CD4-positive, alpha-beta T cell (primary cell): ENCODE measurements around the gene HAPSTR1. TPM values are rescaled to one million over a fixed set of nuclear protein-coding genes. Genes with fewer than 3 reads are reported as not detected.

Experiments used
- ATAC-seq: fragments of 200-7000 bp; cut with Tn5 transposase; one replicate; pipeline ENCODE4 v1.10.0; 2022; ENCODE audit warnings: mild to moderate bottlenecking; ENCODE audit not compliant: poor library complexity
- CTCF ChIA-PET: fragments of 350-600 bp; sonication (Branson Sonifier 250); formaldehyde crosslinking; loops from one replicate; lab custom pipeline; 2021; ENCODE audit warnings: antibody characterized with exemption, inconsistent platforms; lab: Charles Lee
- POLR2A ChIA-PET: fragments of 350-600 bp; sonication (Branson Sonifier 250); formaldehyde crosslinking; loops from one replicate; lab custom pipeline; 2021; ENCODE audit warnings: antibody characterized with exemption, inconsistent platforms; lab: Charles Lee
- DNase-seq, 14 experiments: peaks; one replicate each; pipeline ENCODE4 v3.0.0-alpha.2; 2013 to 2020; ENCODE audit warnings: mixed read lengths in 2 of 14
- H3K27ac ChIP-seq, 2 donors: one replicate each; pipeline versions ENCODE4 v1.5.1 to v1.7.0; 2013; ENCODE audit warnings: low read length in 2 of 2, low read depth in 1 of 2, mild to moderate bottlenecking in 1 of 2
- H3K27me3 ChIP-seq, 2 experiments: 1 replicate in 1 of 2; 2 replicates in 1 of 2; pipeline versions ENCODE4 v1.6.1 to v1.7.0; 2013; ENCODE audit warnings: low read length in 2 of 2, control low read depth in 1 of 2, mild to moderate bottlenecking in 1 of 2, moderate library complexity in 1 of 2; ENCODE audit not compliant: insufficient read depth in 2 of 2, control insufficient read depth in 1 of 2
- H3K36me3 ChIP-seq: one replicate; pipeline ENCODE4 v1.6.1; 2013; ENCODE audit warnings: low read length, control low read depth; ENCODE audit not compliant: insufficient read depth
- H3K4me1 ChIP-seq: one replicate; pipeline ENCODE4 v1.6.1; 2013; ENCODE audit warnings: low read length, control low read depth; ENCODE audit not compliant: insufficient read depth
- H3K4me3 ChIP-seq: one replicate; pipeline ENCODE4 v1.5.1; 2013; ENCODE audit warnings: mild to moderate bottlenecking, low read length, moderate library complexity
- H3K9me3 ChIP-seq, 2 experiments: 1 replicate in 1 of 2; 2 replicates in 1 of 2; pipeline versions ENCODE4 v1.6.1 to v1.7.0; 2013; ENCODE audit warnings: low read length in 2 of 2, mild to moderate bottlenecking in 2 of 2, control low read depth in 1 of 2, moderate library complexity in 1 of 2; ENCODE audit not compliant: control insufficient read depth in 1 of 2, insufficient read depth in 1 of 2
- H3K27ac Mint-ChIP-seq: one replicate; pipeline ENCODE4 v1.8.0; 2020; ENCODE audit warnings: mixed read lengths
- H3K27me3 Mint-ChIP-seq: one replicate; pipeline ENCODE4 v1.8.0; 2021; ENCODE audit warnings: mixed read lengths
- H3K36me3 Mint-ChIP-seq: one replicate; pipeline ENCODE4 v1.8.0; 2021; ENCODE audit warnings: low read depth, mixed read lengths
- H3K4me1 Mint-ChIP-seq: one replicate; pipeline ENCODE4 v1.8.0; 2021; ENCODE audit warnings: low read depth, mixed read lengths
- H3K4me3 Mint-ChIP-seq: one replicate; pipeline ENCODE4 v1.8.0; 2020; ENCODE audit warnings: mild to moderate bottlenecking, mixed read lengths
- H3K9me3 Mint-ChIP-seq: one replicate; pipeline ENCODE4 v1.8.0; 2020; ENCODE audit warnings: mixed read lengths
- CTCF ChIP-seq: fragments of 200-600 bp; IDR thresholded peaks from one replicate; pipeline ENCODE4 v1.8.0; 2022; ENCODE audit warnings: antibody characterized with exemption, mild to moderate bottlenecking
- intact Hi-C, 2 experiments: fragments of 100-400 bp; cut with DNase I in 1 of 2; cut with micrococcal nuclease in 1 of 2; formaldehyde crosslinking; loops; one replicate each; pipeline versions ENCODE4 v1.15.1 to v1.9.0; 2023 to 2025; cut with DNase I, micrococcal nuclease
- total RNA-seq, 174 experiments: library from RNA in 2 of 174; stranded (reverse) in 2 of 174; gene quantifications; one replicate each; pipeline ENCODE4 v1.2.3 and lab custom pipeline; 2021 to 2026

HAPSTR1 gene
- total RNA-seq, 2 experiments from 2014 or later: 152 to 153 TPM

GRCh38 chr16:9134739-9135138 lies 43.3 kb downstream of the HAPSTR1 start:
- ChIA-PET CTCF (interaction anchor here (0.6 to 2.8 kb wide), 6 partner anchors 12 to 274 kb away, joined by 3 to 15 read pairs (median 4); no protein-coding TSS in a partner anchor), POLR2A (interaction anchor here (2.5 kb wide), 1 partner anchor 43 kb away, joined by 14 read pairs; the partner anchor contains the start of gene HAPSTR1)
- Mint-ChIP-seq H3K36me3 (no peaks in the 10 kb centered on the region), H3K27me3 (no peaks in the 10 kb centered on the region), H3K27ac (peak overlapping the region; percentile 47), H3K4me3 (no peak overlapping the region), H3K9me3 (no peaks in the 10 kb centered on the region), H3K4me1 (peaks cover 30% of the 10 kb centered on the region)
- peaks cover 22% of the 10 kb centered on the region for H3K4me1 ChIP-seq
- ATAC-seq: peak; percentile 80
- TF ChIP-seq CTCF: peak; percentile 72
- peaks cover 3 to 4% of the 10 kb centered on the region in 2 experiments for H3K27me3 ChIP-seq
- no peak overlapping the region for H3K27ac ChIP-seq
- peak; percentile 35 to 77 (median 52) for DNase-seq
- intact Hi-C loops: loop anchor here (1.0 to 10.0 kb wide), 8 partner anchors 42 to 1370 kb away; partner anchors contain the start of gene HAPSTR1 (in 1 of the 2)
- H3K9me3 ChIP-seq: no peaks in the 10 kb centered on the region
- no peaks in the 10 kb centered on the region for H3K36me3 ChIP-seq
- no peak overlapping the region for H3K4me3 ChIP-seq

GRCh38 chr16:9135797-9136196 lies 44.4 kb downstream of the HAPSTR1 start:
- Mint-ChIP-seq H3K9me3 (no peaks in the 10 kb centered on the region), H3K4me3 (no peak overlapping the region), H3K4me1 (peaks cover 35% of the 10 kb centered on the region), H3K27ac (peak overlapping the region; percentile 2), H3K27me3 (no peaks in the 10 kb centered on the region), H3K36me3 (no peaks in the 10 kb centered on the region)
- H3K36me3 ChIP-seq: no peaks in the 10 kb centered on the region
- POLR2A ChIA-PET: interaction anchor here (2.5 kb wide), 1 partner anchor 44 kb away, joined by 14 read pairs; the partner anchor contains the start of gene HAPSTR1
- no peak overlapping the region for H3K4me3 ChIP-seq
- ATAC-seq (no peak), DNase-seq (peak in 1 of 14 experiments; percentile 19)
- H3K4me1 ChIP-seq: peaks cover 22% of the 10 kb centered on the region
- H3K27ac ChIP-seq: no peak overlapping the region
- no peak for TF ChIP-seq CTCF
- intact Hi-C loops: loop anchor here (2.0 to 10.0 kb wide), 5 partner anchors 128 to 1369 kb away; no protein-coding TSS in a partner anchor
- CTCF ChIA-PET: interaction anchor here (2.8 kb wide), 1 partner anchor 127 kb away, joined by 15 read pairs; no protein-coding TSS in a partner anchor
- H3K27me3 ChIP-seq: peaks cover 3 to 4% of the 10 kb centered on the region in 2 experiments
- H3K9me3 ChIP-seq: no peaks in the 10 kb centered on the region

GRCh38 chr16:9136596-9136995 lies 45.2 kb downstream of the HAPSTR1 start:
- no peak overlapping the region for H3K4me3 Mint-ChIP-seq
- DNase-seq (no peak), ATAC-seq (no peak)
- no peaks in the 10 kb centered on the region for H3K9me3 Mint-ChIP-seq
- Histone ChIP-seq H3K36me3 (no peaks in the 10 kb centered on the region), H3K27ac (no peak overlapping the region), H3K4me1 (peaks cover 22% of the 10 kb centered on the region), H3K9me3 (no peaks in the 10 kb centered on the region), H3K4me3 (no peak overlapping the region), H3K27me3 (peaks cover 3 to 4% of the 10 kb centered on the region in 2 experiments)
- no peaks in the 10 kb centered on the region for H3K36me3 Mint-ChIP-seq
- TF ChIP-seq CTCF: no peak
- intact Hi-C loops: loop anchor here (5.0 to 10.0 kb wide), 4 partner anchors 129 to 1368 kb away; no protein-coding TSS in a partner anchor
- POLR2A ChIA-PET: interaction anchor here (2.5 kb wide), 1 partner anchor 45 kb away, joined by 14 read pairs; the partner anchor contains the start of gene HAPSTR1
- CTCF ChIA-PET: no interaction called here
- no peaks in the 10 kb centered on the region for H3K27me3 Mint-ChIP-seq
- H3K4me1 Mint-ChIP-seq: peaks cover 35% of the 10 kb centered on the region
- no peak overlapping the region for H3K27ac Mint-ChIP-seq
